ENCODE data around the gene COL28A1.

COL28A1 gene

GRCh38 chr7:7351156-7351555 lies 184.5 kb downstream of the COL28A1 start:
- Mint-ChIP-seq H3K27me3 (peaks cover 7% of the 10 kb centered on the region), H3K9me3 (no peaks in the 10 kb centered on the region), H3K27ac (no peak overlapping the region), H3K36me3 (ENCODE audit: low read depth) (no peaks in the 10 kb centered on the region), H3K4me3 (no peak overlapping the region), H3K4me1 (ENCODE audit: low read depth) (no peaks in the 10 kb centered on the region)

DNA sequence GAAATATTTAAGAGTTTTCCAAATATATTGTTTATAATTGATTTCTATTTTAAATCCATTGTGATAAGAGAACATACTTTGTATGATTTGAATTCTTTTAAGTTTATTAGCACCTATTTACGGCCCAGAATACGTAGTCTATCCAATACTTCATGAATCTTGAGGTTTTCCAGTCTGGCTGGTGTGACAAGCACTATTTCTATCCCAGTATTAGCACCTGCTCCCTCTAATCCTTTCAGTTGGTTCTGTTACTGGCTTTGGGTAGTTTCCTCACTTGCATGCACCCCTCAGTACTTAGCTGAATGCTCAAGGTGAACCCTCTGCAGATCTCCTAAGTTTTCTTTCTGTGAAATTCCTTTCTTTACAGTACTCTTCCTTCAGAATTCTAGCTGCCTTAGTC lies 186.5 kb downstream of the COL28A1 start:
- Mint-ChIP-seq H3K27me3 (peaks cover 12% of the 10 kb centered on the region), H3K4me3 (no peak overlapping the region), H3K27ac (no peak overlapping the region), H3K4me1 (ENCODE audit: low read depth) (no peaks in the 10 kb centered on the region), H3K9me3 (no peaks in the 10 kb centered on the region), H3K36me3 (ENCODE audit: low read depth) (no peaks in the 10 kb centered on the region)

DNA sequence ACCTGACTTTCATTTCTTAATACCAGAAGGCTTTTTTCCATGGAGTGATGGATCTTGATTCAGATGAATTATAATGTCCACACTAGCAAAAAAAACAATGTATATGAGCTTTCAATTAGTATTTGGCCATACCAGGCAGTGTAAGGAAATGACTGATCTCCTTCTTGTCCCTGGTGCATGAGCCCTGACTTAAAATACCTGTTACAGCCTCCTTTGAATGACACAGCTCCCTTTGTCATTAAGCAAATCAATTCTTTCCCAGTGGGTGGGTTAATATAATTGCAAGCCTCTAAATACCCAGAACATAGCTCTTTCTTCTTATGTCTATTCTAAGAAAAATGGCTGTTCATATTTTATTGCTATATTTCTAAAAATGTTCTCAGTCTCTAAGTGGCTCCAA lies 188.6 kb downstream of the COL28A1 start:
- Mint-ChIP-seq H3K9me3 (no peaks in the 10 kb centered on the region), H3K4me1 (ENCODE audit: low read depth) (no peaks in the 10 kb centered on the region), H3K27ac (no peak overlapping the region), H3K36me3 (ENCODE audit: low read depth) (no peaks in the 10 kb centered on the region), H3K27me3 (peaks cover 14% of the 10 kb centered on the region), H3K4me3 (no peak overlapping the region)

GRCh38 chr7:7344583-7344982 lies 191.1 kb downstream of the COL28A1 start:
- no peaks in the 10 kb centered on the region for H3K9me3 Mint-ChIP-seq
- no peak overlapping the region for H3K27ac Mint-ChIP-seq
- H3K27me3 Mint-ChIP-seq: peaks cover 14% of the 10 kb centered on the region
- no peaks in the 10 kb centered on the region for H3K4me1 Mint-ChIP-seq (ENCODE audit: low read depth)
- H3K36me3 Mint-ChIP-seq (ENCODE audit: low read depth): no peaks in the 10 kb centered on the region
- H3K4me3 Mint-ChIP-seq: no peak overlapping the region

DNA sequence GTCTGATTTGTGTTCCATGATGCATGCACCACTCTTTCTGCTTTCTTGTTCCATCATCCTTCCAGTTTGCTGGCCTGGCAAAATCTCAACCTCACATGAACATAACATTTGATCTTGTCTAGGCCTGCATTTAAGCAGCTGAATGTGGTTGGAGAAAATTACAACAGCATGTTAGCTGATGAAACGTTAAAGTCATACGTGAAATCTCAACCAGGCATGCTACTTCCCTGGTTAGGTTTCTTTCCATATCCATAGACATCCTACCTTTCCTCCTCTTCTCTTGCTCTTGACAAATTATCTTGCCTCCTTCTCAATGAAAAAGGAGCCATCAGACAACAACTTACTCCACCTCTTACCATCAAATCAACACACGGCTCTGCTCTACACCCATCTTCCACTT lies 199.8 kb downstream of the COL28A1 start:
- Mint-ChIP-seq H3K27ac (no peak overlapping the region), H3K36me3 (ENCODE audit: low read depth) (no peaks in the 10 kb centered on the region), H3K4me3 (no peak overlapping the region), H3K27me3 (no peaks in the 10 kb centered on the region), H3K4me1 (ENCODE audit: low read depth) (peaks cover 11% of the 10 kb centered on the region), H3K9me3 (no peaks in the 10 kb centered on the region)

- Mint-ChIP-seq H3K36me3 (ENCODE audit: low read depth) (no peaks in the 10 kb centered on the region), H3K4me1 (ENCODE audit: low read depth) (peaks cover 11% of the 10 kb centered on the region), H3K27me3 (peaks cover 6% of the 10 kb centered on the region), H3K4me3 (no peak overlapping the region), H3K9me3 (no peaks in the 10 kb centered on the region), H3K27ac (no peak overlapping the region)
Observed at GRCh38 chr7:7335215-7335614, 200.5 kb downstream of the COL28A1 start.

GRCh38 chr7:7333610-7334009 lies 202.1 kb downstream of the COL28A1 start:
- no peaks in the 10 kb centered on the region for H3K9me3 Mint-ChIP-seq
- no peaks in the 10 kb centered on the region for H3K36me3 Mint-ChIP-seq (ENCODE audit: low read depth)
- peaks cover 11% of the 10 kb centered on the region for H3K4me1 Mint-ChIP-seq (ENCODE audit: low read depth)
- no peak overlapping the region for H3K4me3 Mint-ChIP-seq
- H3K27ac Mint-ChIP-seq: no peak overlapping the region
- H3K27me3 Mint-ChIP-seq: peaks cover 7% of the 10 kb centered on the region

- Mint-ChIP-seq H3K27ac (no peak overlapping the region), H3K4me3 (no peak overlapping the region), H3K36me3 (ENCODE audit: low read depth) (no peaks in the 10 kb centered on the region), H3K9me3 (no peaks in the 10 kb centered on the region), H3K4me1 (ENCODE audit: low read depth) (peaks cover 11% of the 10 kb centered on the region), H3K27me3 (peaks cover 7% of the 10 kb centered on the region)
Observed at GRCh38 chr7:7331523-7331922, 204.2 kb downstream of the COL28A1 start.

DNA sequence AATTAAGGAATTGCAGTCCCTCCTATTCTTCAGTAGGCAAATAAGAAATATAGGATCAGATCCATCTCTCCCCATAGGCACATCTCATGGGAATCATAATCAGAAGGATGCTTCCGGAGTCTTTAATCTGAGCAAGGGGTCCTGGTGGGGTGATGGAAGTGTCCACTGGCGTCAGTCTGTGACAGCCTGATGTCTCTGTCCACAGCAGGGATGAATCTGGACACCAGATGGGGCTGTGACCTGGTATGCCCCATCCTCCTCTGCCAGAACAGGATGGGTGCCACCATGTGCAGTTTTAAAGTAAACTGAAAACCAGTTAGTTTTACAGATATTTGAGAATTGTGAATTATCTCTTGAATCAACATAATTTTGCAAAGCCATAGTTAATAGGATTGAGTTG lies 204.7 kb downstream of the COL28A1 start:
- peaks cover 11% of the 10 kb centered on the region for H3K4me1 Mint-ChIP-seq (ENCODE audit: low read depth)
- no peaks in the 10 kb centered on the region for H3K36me3 Mint-ChIP-seq (ENCODE audit: low read depth)
- H3K27me3 Mint-ChIP-seq: peaks cover 7% of the 10 kb centered on the region
- no peaks in the 10 kb centered on the region for H3K9me3 Mint-ChIP-seq
- H3K27ac Mint-ChIP-seq: no peak overlapping the region
- no peak overlapping the region for H3K4me3 Mint-ChIP-seq

DNA sequence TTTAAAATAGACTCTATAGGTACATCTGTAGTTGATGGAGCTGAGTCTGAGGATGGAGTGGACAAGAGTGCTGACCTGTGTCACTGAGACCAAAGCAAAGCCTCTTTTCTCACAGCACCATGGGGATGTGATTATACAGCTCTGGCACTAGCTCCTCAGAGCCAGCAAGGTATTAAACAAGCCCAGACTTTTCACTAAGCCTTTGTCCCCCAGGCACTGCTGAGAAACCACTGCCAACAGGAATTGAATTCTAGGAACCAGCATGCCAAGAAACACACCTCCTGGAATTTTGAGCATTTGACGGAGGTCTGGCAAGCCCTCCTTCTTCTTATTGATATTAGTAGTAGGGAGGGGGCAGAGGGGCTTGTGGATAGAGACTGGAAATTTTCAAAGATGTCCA lies 206.3 kb downstream of the COL28A1 start:
- Mint-ChIP-seq H3K4me3 (no peak overlapping the region), H3K9me3 (no peaks in the 10 kb centered on the region), H3K27ac (no peak overlapping the region), H3K27me3 (peaks cover 7% of the 10 kb centered on the region), H3K4me1 (ENCODE audit: low read depth) (peaks cover 5% of the 10 kb centered on the region), H3K36me3 (ENCODE audit: low read depth) (no peaks in the 10 kb centered on the region)

DNA sequence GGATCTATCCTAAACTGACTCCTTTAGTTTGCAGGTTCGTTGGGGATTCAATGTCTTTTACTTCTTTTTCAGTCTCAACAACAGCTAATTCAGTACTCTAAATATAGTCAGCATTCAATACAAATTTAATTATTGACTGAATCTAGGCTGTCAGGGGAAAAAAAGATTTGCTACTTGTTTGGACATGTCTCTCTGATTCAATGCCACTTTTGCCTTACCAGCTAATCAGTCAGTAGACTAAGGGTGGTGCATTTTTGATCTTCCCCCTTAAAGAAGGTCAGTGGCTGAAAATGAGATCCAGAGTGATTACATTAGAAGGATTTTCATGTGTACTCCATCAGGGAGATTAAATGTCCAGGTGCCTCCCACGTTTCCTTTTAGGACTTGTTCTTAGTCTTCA lies 208.2 kb downstream of the COL28A1 start:
- no peaks in the 10 kb centered on the region for H3K4me1 Mint-ChIP-seq (ENCODE audit: low read depth)
- peaks cover 7% of the 10 kb centered on the region for H3K27me3 Mint-ChIP-seq
- no peaks in the 10 kb centered on the region for H3K9me3 Mint-ChIP-seq
- no peak overlapping the region for H3K27ac Mint-ChIP-seq
- H3K36me3 Mint-ChIP-seq (ENCODE audit: low read depth): no peaks in the 10 kb centered on the region
- H3K4me3 Mint-ChIP-seq: no peak overlapping the region

DNA sequence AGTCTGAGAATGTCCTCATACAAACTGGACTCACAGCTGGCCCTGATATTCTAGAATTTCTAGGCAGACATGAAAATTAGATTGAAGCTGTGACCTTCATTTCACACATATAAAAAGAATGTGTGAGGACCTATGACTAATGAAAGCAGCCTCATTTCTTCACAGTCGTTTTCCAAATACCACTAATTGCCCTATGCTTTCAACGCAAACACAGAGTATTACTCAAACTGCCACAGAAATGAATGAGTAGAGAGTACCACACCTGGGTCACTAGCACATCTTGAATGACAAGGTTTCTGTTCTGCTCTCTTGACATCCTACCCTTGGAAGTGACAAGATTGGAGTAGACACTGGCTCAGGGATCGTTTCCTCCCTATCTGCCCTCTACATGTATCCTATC lies 211.0 kb downstream of the COL28A1 start:
- Mint-ChIP-seq H3K4me3 (no peak overlapping the region), H3K27me3 (no peaks in the 10 kb centered on the region), H3K9me3 (no peaks in the 10 kb centered on the region), H3K4me1 (ENCODE audit: low read depth) (no peaks in the 10 kb centered on the region), H3K36me3 (ENCODE audit: low read depth) (no peaks in the 10 kb centered on the region), H3K27ac (no peak overlapping the region)

- no peak overlapping the region for H3K4me3 Mint-ChIP-seq
- no peaks in the 10 kb centered on the region for H3K4me1 Mint-ChIP-seq (ENCODE audit: low read depth)
- H3K27me3 Mint-ChIP-seq: no peaks in the 10 kb centered on the region
- no peaks in the 10 kb centered on the region for H3K36me3 Mint-ChIP-seq (ENCODE audit: low read depth)
- no peak overlapping the region for H3K27ac Mint-ChIP-seq
- H3K9me3 Mint-ChIP-seq: no peaks in the 10 kb centered on the region
Observed at GRCh38 chr7:7323921-7324320, 211.8 kb downstream of the COL28A1 start.

GRCh38 chr7:7323352-7323751 lies 212.3 kb downstream of the COL28A1 start:
- Mint-ChIP-seq H3K36me3 (ENCODE audit: low read depth) (no peaks in the 10 kb centered on the region), H3K4me3 (no peak overlapping the region), H3K27me3 (no peaks in the 10 kb centered on the region), H3K4me1 (ENCODE audit: low read depth) (no peaks in the 10 kb centered on the region), H3K27ac (no peak overlapping the region), H3K9me3 (no peaks in the 10 kb centered on the region)

GRCh38 chr7:7321681-7322080 lies 214.0 kb downstream of the COL28A1 start:
- Mint-ChIP-seq H3K27me3 (no peaks in the 10 kb centered on the region), H3K4me3 (no peak overlapping the region)

GRCh38 chr7:7318601-7319000 lies 217.1 kb downstream of the COL28A1 start:
- no peaks in the 10 kb centered on the region for H3K9me3 Mint-ChIP-seq
- no peaks in the 10 kb centered on the region for H3K4me1 Mint-ChIP-seq (ENCODE audit: low read depth)
- H3K4me3 Mint-ChIP-seq: no peak overlapping the region
- H3K27me3 Mint-ChIP-seq: no peaks in the 10 kb centered on the region
- no peak overlapping the region for H3K27ac Mint-ChIP-seq
- no peaks in the 10 kb centered on the region for H3K36me3 Mint-ChIP-seq (ENCODE audit: low read depth)

More at GRCh38 chr7:7321681-7322080, 214.0 kb downstream of the COL28A1 start:
- Mint-ChIP-seq H3K36me3 (ENCODE audit: low read depth) (no peaks in the 10 kb centered on the region), H3K4me1 (ENCODE audit: low read depth) (no peaks in the 10 kb centered on the region), H3K9me3 (no peaks in the 10 kb centered on the region), H3K27ac (no peak overlapping the region)

- H3K9me3 Mint-ChIP-seq: no peaks in the 10 kb centered on the region
- H3K4me1 Mint-ChIP-seq (ENCODE audit: low read depth): no peaks in the 10 kb centered on the region
- H3K27ac Mint-ChIP-seq: no peak overlapping the region
- no peaks in the 10 kb centered on the region for H3K27me3 Mint-ChIP-seq
- no peaks in the 10 kb centered on the region for H3K36me3 Mint-ChIP-seq (ENCODE audit: low read depth)
- H3K4me3 Mint-ChIP-seq: no peak overlapping the region
Observed at GRCh38 chr7:7317850-7318249, 217.8 kb downstream of the COL28A1 start.

Data from stimulated activated naive CD8-positive, alpha-beta T cell treated with anti-CD3 and anti-CD28 coated beads, Interleukin-15, Interleukin-2, amounts not matched to agents 100 ng/mL and 50 ng/mL, for 24 hours (primary cell).